ENCODE results near the gene LDLRAD1. TPM values are rescaled to one million over a fixed set of nuclear protein-coding genes. Genes with fewer than 3 reads are reported as not detected.

The LDLRAD1 gene, protein sequence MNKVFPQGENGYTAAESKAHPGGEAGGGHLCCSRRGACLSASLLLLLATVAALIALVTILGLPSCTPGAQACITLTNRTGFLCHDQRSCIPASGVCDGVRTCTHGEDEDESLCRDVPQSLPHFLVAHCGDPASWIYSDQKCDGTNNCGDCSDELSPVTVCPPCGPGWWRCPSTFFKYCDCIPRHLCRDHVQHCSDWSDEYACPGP
- total RNA-seq = not detected

DNA sequence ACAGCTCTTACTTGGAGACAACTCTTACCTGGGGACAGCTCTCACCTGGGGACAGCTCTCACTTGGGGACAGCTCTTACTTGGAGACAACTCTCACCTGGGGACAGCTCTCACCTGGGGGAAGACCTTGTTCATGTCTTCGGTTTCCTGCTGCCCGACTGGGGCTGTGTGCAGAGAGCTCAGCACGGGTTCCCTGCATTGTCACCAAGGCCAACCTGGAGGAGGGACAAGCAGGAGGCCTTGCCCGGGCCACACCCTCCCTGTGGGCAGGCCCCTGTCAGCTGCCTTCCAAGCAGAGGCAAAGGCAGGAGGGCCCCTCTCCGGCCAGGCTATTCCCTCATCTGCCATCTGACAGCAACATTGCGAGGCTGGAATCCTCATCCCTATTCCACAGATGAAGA lies at the start of gene LDLRAD1:
Gene LDLRAD1 (minus strand): TSS at position 208 of the 400 bp plus-strand sequence. CDS start 74 bp downstream, at position 134.

DNA sequence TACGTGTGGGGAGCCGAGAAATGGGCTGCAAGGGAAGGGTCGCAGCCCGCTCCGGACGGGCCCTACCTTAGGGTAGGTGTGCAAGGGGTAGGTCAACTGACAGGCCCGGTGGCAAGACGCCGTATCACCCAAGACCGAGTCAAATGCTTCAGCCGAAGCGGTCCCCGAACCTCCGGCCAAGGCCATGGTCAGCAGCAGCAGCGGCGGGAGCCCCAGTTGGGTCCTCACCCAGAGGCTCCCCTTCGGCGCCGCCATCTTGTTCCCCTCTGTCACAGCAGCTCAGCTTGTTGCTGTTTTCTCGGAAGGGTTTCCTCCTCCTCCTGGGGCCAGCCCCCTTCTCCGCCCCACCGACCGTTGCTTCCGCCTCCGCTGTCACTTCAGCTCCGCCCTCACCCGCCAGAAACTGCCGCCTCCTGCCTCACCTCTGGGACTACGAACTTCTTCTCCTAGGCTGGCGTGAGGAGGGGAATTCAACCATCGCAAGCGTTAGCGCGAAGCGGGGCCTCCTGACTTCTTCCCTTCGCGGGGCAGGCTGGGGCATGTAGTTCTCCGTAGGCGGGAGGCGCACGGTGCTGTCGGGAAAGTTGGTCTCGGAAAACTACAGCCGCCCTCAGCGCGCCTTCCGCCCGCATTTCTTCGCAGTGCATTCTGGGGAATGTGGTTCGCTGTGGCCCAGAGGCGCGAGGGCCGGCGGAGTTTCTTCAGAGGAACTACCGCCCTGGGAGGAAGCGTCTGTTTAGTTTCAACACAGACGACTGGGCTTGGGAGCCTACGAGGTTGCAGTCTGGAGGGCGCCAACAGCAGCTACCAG lies 35.2 kb upstream of the LDLRAD1 start, which contains the start of the genes TCEANC2 and TMEM59:
Gene TCEANC2 (plus strand): TSS at position 675 of the 811 bp plus-strand sequence. CDS start 815 bp downstream, outside the sequence.
Gene TMEM59 (minus strand): TSS at position 271 of the 811 bp plus-strand sequence. CDS start 16 bp downstream, at position 255.

Other genes starting within 250 kb of the LDLRAD1 start
- 31.6 TPM for gene NDC1, start 179.9 kb downstream of the LDLRAD1 start, total RNA-seq
- gene YIPF1, start 128.4 kb downstream of the LDLRAD1 start, total RNA-seq = 14.1 TPM
- gene DIO1, start 124.0 kb downstream of the LDLRAD1 start, total RNA-seq = not detected
- 29.4 TPM for gene IFT25, start 72.5 kb downstream of the LDLRAD1 start, total RNA-seq
- gene LRRC42, start 71.8 kb downstream of the LDLRAD1 start, total RNA-seq = 17.2 TPM
- gene TMEM59, start 35.0 kb upstream of the LDLRAD1 start, total RNA-seq = 94.8 TPM
- 7.5 TPM for gene TCEANC2, start 35.4 kb upstream of the LDLRAD1 start, total RNA-seq
- not detected for gene CDCP2, start 134.8 kb upstream of the LDLRAD1 start, total RNA-seq
- 6.6 TPM for gene CYB5RL, start 181.8 kb upstream of the LDLRAD1 start, total RNA-seq
- 31.0 TPM for gene MRPL37, start 182.0 kb upstream of the LDLRAD1 start, total RNA-seq